DOHH2 (cell line): ENCODE measurements around the gene TXNDC11.

Source experiments
- H3F3A ChIP-seq: fragments of 200-600 bp; sonication (generic), shearing (Covaris generic); 2 replicates; pipeline ENCODE4 v1.6.0; 2016; ENCODE audit warnings: antibody characterized with exemption, mild to moderate bottlenecking; ENCODE audit not compliant: control insufficient read depth, insufficient read depth
- H3K27ac ChIP-seq: fragments of 200-600 bp; sonication (generic); 2 replicates; pipeline ENCODE4 v1.5.1; 2014; ENCODE audit warnings: low read depth, mild to moderate bottlenecking, low read length, moderate library complexity
- H3K27me3 ChIP-seq: fragments of 200-600 bp; sonication (generic); 2 replicates; pipeline ENCODE4 v1.6.1; 2014; ENCODE audit warnings: mild to moderate bottlenecking, low read length, mixed read lengths; ENCODE audit not compliant: control insufficient read depth
- H3K36me3 ChIP-seq: fragments of 200-600 bp; sonication (generic); 2 replicates; pipeline ENCODE4 v1.6.1; 2014; ENCODE audit warnings: mild to moderate bottlenecking, low read length, moderate library complexity, mixed read lengths; ENCODE audit not compliant: control insufficient read depth
- H3K4me1 ChIP-seq: fragments of 200-600 bp; sonication (generic); 2 replicates; pipeline ENCODE4 v1.6.1; 2014; ENCODE audit warnings: mild to moderate bottlenecking, low read length, mixed read lengths; ENCODE audit not compliant: control insufficient read depth
- H3K4me2 ChIP-seq: fragments of 200-600 bp; sonication (generic); 2 replicates; pipeline ENCODE4 v1.6.0; 2014; ENCODE audit warnings: mild to moderate bottlenecking, low read length, moderate library complexity
- H3K4me3 ChIP-seq: fragments of 200-600 bp; sonication (generic); 2 replicates; pipeline ENCODE4 v1.5.1; 2014; ENCODE audit warnings: mild to moderate bottlenecking, low read length, mixed read lengths
- H3K79me2 ChIP-seq: fragments of 200-600 bp; sonication (generic); 2 replicates; pipeline ENCODE4 v1.6.1; 2014; ENCODE audit warnings: mild to moderate bottlenecking, low read length, mixed read lengths; ENCODE audit not compliant: control insufficient read depth
- H3K9me2 ChIP-seq: fragments of 200-600 bp; sonication (generic); replicated peaks from 2 replicates; pipeline ENCODE4 v1.6.1; 2014; ENCODE audit warnings: mild to moderate bottlenecking, low read length, mixed read lengths; ENCODE audit not compliant: control insufficient read depth
- H3K9me3 ChIP-seq: fragments of 200-600 bp; sonication (generic); 2 replicates; pipeline ENCODE4 v1.6.1; 2014; ENCODE audit warnings: antibody characterized with exemption, low read length, mixed read lengths; ENCODE audit not compliant: control insufficient read depth, insufficient read depth
- H4K20me1 ChIP-seq: fragments of 200-600 bp; sonication (generic); 2 replicates; pipeline ENCODE4 v1.6.0; 2014; ENCODE audit warnings: low read depth, mild to moderate bottlenecking, antibody characterized with exemption, low read length, moderate library complexity; ENCODE audit not compliant: control insufficient read depth, insufficient read depth
- CTCF ChIP-seq: fragments of 200-600 bp; sonication (generic); IDR thresholded peaks from one replicate; pipeline ENCODE4 v1.5.1; 2014; ENCODE audit warnings: antibody characterized with exemption, mild to moderate bottlenecking, low read depth, low read length; ENCODE audit not compliant: poor library complexity, severe bottlenecking
- EZH2phosphoT487 ChIP-seq: fragments of 200-600 bp; sonication (generic); IDR thresholded peaks from 2 replicates; pipeline ENCODE4 v1.6.1; 2017; ENCODE audit warnings: borderline replicate concordance, mild to moderate bottlenecking, antibody characterized with exemption, low read length, moderate library complexity, mixed read lengths

TXNDC11 gene

GRCh38 chr16:11688520-11688886 lies 54.2 kb downstream of the TXNDC11 start:
- Histone ChIP-seq H3K27me3 (no peaks in the 10 kb centered on the region), H3K4me1 (peaks cover 91% of the 10 kb centered on the region), H3K27ac (peak overlapping the region; percentile 91), H3K9me3 (no peaks in the 10 kb centered on the region), H3K4me2 (peak overlapping the region; percentile 83), H3K4me3 (peak overlapping the region; percentile 68), H3F3A (peaks cover 46% of the 10 kb centered on the region), H4K20me1 (no peaks in the 10 kb centered on the region), H3K9me2 (no peaks in the 10 kb centered on the region), H3K79me2 (peaks cover 55% of the 10 kb centered on the region), H3K36me3 (peaks cover 83% of the 10 kb centered on the region)
- TF ChIP-seq EZH2phosphoT487 (no peak), CTCF (no peak)

GRCh38 chr16:11687601-11688519 lies 54.8 kb downstream of the TXNDC11 start:
- peak overlapping the region; percentile 91 for H3K27ac ChIP-seq
- no peaks in the 10 kb centered on the region for H3K27me3 ChIP-seq
- H3K4me2 ChIP-seq = peak overlapping the region; percentile 83
- peak overlapping the region; percentile 68 for H3K4me3 ChIP-seq
- no peaks in the 10 kb centered on the region for H3K9me2 ChIP-seq
- H3K79me2 ChIP-seq = peaks cover 52% of the 10 kb centered on the region
- H4K20me1 ChIP-seq = no peaks in the 10 kb centered on the region
- peaks cover 53% of the 10 kb centered on the region for H3F3A ChIP-seq
- TF ChIP-seq EZH2phosphoT487 (no peak), CTCF (no peak)
- no peaks in the 10 kb centered on the region for H3K9me3 ChIP-seq
- H3K36me3 ChIP-seq = peaks cover 85% of the 10 kb centered on the region
- H3K4me1 ChIP-seq = peaks cover 97% of the 10 kb centered on the region

- Histone ChIP-seq H3K27ac (peak overlapping the region; percentile 91), H3F3A (peaks cover 63% of the 10 kb centered on the region), H3K9me2 (no peaks in the 10 kb centered on the region), H3K4me2 (peak overlapping the region; percentile 83), H3K79me2 (peaks cover 45% of the 10 kb centered on the region), H3K9me3 (no peaks in the 10 kb centered on the region), H4K20me1 (no peaks in the 10 kb centered on the region), H3K36me3 (peaks cover 78% of the 10 kb centered on the region), H3K4me3 (peak overlapping the region; percentile 68), H3K27me3 (no peaks in the 10 kb centered on the region), H3K4me1 (peaks cover 100% of the 10 kb centered on the region)
- TF ChIP-seq CTCF = no peak
- TF ChIP-seq EZH2phosphoT487 = no peak
These were observed 55.8 kb downstream of the TXNDC11 start for GRCh38 chr16:11686713-11687380.
